ENCODE results near the gene CRTC1. TPM values are rescaled to one million over a fixed set of nuclear protein-coding genes. Genes with fewer than 3 reads are reported as not detected.
A peak's percentile ranks its signal among the peaks of the same experiment; 100 is the strongest.

The CRTC1 gene
- total and polyA plus RNA-seq, 2 of the 13 experiments (the other 11 are each of a cell fraction or from before 2014, with no cell fraction given): 2.0 to 2.7 TPM

- TF ChIP-seq LRRFIP1 (CRISPR knock-in tag; conservative IDR thresholded peaks at IDR 0.05) (no peak), MIXL1 (CRISPR knock-in tag; IDR thresholded peaks at IDR 0.05) (no peak), DMAP1 (CRISPR knock-in tag; IDR thresholded peaks at IDR 0.05) (0 out of 2 replicates have a peak, but pooled peaks have one; percentile 34), JUNB (CRISPR knock-in tag; IDR thresholded peaks at IDR 0.05; ENCODE audit: borderline replicate concordance) (no peak), ZNF720 (CRISPR knock-in tag; IDR thresholded peaks at IDR 0.05) (no peak), CSRNP1 (CRISPR knock-in tag; IDR thresholded peaks at IDR 0.05) (0 out of 2 replicates have a peak, but pooled peaks have one; percentile 58), ELF4 (CRISPR knock-in tag; IDR thresholded peaks at IDR 0.05; ENCODE audit: borderline replicate concordance) (no peak), GMEB1 (CRISPR knock-in tag; IDR thresholded peaks at IDR 0.05; ENCODE audit: borderline replicate concordance) (peak; percentile 36; the same call in 1 of the 2 replicates), UBTF (CRISPR knock-in tag; IDR thresholded peaks at IDR 0.05) (peak; percentile 97), ASH2L (IDR thresholded peaks at IDR 0.05; ENCODE audit: insufficient read length, low read depth, low read length) (peak; percentile 8), ZNF34 (CRISPR knock-in tag; IDR thresholded peaks at IDR 0.05; ENCODE audit: borderline replicate concordance) (peak; percentile 80; the same call in 1 of the 2 replicates), IRF2 (CRISPR knock-in tag; IDR thresholded peaks at IDR 0.05) (peak; percentile 47; the same call in 1 of the 2 replicates), MAX (IDR thresholded peaks at IDR 0.05) (peak; percentile 24; the same call in 1 of the 2 replicates), E2F1 (CRISPR knock-in tag; IDR thresholded peaks at IDR 0.05) (no peak), NR2F6 (IDR thresholded peaks at IDR 0.05) (no peak), NR2F6 (CRISPR knock-in tag; IDR thresholded peaks at IDR 0.05) (no peak), FOSL2 (CRISPR knock-in tag; IDR thresholded peaks at IDR 0.05) (0 out of 2 replicates have a peak, but pooled peaks have one; percentile 17), ZNF3 (CRISPR knock-in tag; IDR thresholded peaks at IDR 0.05) (peak; percentile 67; the same call in 1 of the 2 replicates), ZNF24 (IDR thresholded peaks at IDR 0.05) (peak; percentile 95), ZNF543 (CRISPR knock-in tag; IDR thresholded peaks at IDR 0.05) (peak; percentile 70)
These were observed at the start of gene CRTC1 (continued) for GRCh38 chr19:18683109-18683957.

All from HepG2 (cell line).